ENCODE measurements around the gene TMEM107.

TMEM107 gene

GRCh38 chr17:8128125-8128784, 47.9 kb downstream of the TMEM107 start:
- no peak for FAIRE-seq

- FAIRE-seq = no peak
Observed at GRCh38 chr17:8126491-8127066, 49.6 kb downstream of the TMEM107 start.

GRCh38 chr17:8125947-8126490, 50.2 kb downstream of the TMEM107 start:
- no peak for FAIRE-seq

- no peak for FAIRE-seq
Observed at GRCh38 chr17:8125154-8125946, 50.8 kb downstream of the TMEM107 start.

- no peak for FAIRE-seq
Observed at GRCh38 chr17:8124350-8125153, 51.6 kb downstream of the TMEM107 start.

- no peak for FAIRE-seq
Observed at GRCh38 chr17:8123695-8124349, 52.4 kb downstream of the TMEM107 start, which contains the start of gene HES7. Gene HES7 (minus strand): TSS chr17:8124106. CDS start chr17:8124084, 22 bp downstream.

GRCh38 chr17:8122924-8123694, 53.1 kb downstream of the TMEM107 start:
- no peak for FAIRE-seq
